ENCODE results near the gene EHBP1L1.

GRCh38 chr11:65595543-65596281 is 19.9 kb downstream of the EHBP1L1 start, which contains the start of gene KCNK7:
- TF ChIP-seq MXI1 (conservative IDR thresholded peaks at IDR 0.05; ENCODE audit: poor library complexity, severe bottlenecking) (no peak), CTCF (IDR thresholded peaks at IDR 0.05; ENCODE audit: poor library complexity, severe bottlenecking) (no peak), EZH2 (IDR thresholded peaks at IDR 0.05; ENCODE audit: borderline replicate concordance, insufficient read depth, low read length, poor library complexity, severe bottlenecking) (no peak), REST (IDR thresholded peaks at IDR 0.05; ENCODE audit: borderline replicate concordance) (no peak)

Measured in neural cell (in vitro differentiated cells).